Breast epithelium (tissue), 3 donors: ENCODE results near the gene STXBP5.

ENCODE experiments used
- POLR2A ChIP-seq: fragments of 450-650 bp; IDR thresholded peaks from one replicate; pipeline ENCODE4 v1.6.1; 2016; ENCODE audit warnings: antibody characterized with exemption, mild to moderate bottlenecking, moderate library complexity
- POLR2AphosphoS5 ChIP-seq, 3 donors: sonication (generic); formaldehyde crosslinking; IDR thresholded peaks; one replicate each; pipeline ENCODE4 v1.6.1; 2017; ENCODE audit warnings: antibody characterized with exemption in 3 of 3
- TF ChIP-seq, protein P1 (sequence below), 3 donors: fragments of 450-650 bp; IDR thresholded peaks; one replicate each; pipeline ENCODE4 v1.5.1; 2016 to 2017; ENCODE audit warnings: antibody characterized with exemption in 3 of 3, mild to moderate bottlenecking in 3 of 3, moderate library complexity in 3 of 3

DNA sequence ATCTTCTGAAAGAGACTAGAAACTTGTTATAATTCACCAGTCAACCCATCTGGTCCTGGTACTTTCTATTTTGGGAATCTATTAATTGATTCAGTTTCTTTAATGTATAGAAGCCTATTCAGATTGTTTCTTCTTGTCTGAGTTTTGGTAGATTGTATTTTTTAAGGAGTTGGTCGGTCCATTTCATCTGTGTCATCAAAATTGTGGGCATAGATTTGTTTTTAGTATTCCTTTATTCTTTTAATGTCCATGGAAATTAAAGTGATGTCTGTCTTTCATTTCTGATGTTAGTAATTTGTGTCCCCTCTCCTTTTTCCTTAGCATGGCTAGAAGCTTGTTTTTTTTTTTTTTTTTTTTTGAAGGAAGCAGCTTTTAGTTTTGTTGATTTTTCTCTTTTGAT lies 15.2 kb downstream of the STXBP5 start:
- TF ChIP-seq, protein P1, sequence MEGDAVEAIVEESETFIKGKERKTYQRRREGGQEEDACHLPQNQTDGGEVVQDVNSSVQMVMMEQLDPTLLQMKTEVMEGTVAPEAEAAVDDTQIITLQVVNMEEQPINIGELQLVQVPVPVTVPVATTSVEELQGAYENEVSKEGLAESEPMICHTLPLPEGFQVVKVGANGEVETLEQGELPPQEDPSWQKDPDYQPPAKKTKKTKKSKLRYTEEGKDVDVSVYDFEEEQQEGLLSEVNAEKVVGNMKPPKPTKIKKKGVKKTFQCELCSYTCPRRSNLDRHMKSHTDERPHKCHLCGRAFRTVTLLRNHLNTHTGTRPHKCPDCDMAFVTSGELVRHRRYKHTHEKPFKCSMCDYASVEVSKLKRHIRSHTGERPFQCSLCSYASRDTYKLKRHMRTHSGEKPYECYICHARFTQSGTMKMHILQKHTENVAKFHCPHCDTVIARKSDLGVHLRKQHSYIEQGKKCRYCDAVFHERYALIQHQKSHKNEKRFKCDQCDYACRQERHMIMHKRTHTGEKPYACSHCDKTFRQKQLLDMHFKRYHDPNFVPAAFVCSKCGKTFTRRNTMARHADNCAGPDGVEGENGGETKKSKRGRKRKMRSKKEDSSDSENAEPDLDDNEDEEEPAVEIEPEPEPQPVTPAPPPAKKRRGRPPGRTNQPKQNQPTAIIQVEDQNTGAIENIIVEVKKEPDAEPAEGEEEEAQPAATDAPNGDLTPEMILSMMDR (IDR thresholded peaks at IDR 0.05): no peak
- TF ChIP-seq POLR2A (no peak), POLR2AphosphoS5 (IDR thresholded peaks at IDR 0.05) (no peak)
